HG03460 (cell line): Measurements from ENCODE around the gene CYP2C18.
"Not testable (repeated sequence)": the region's sequence is repeated elsewhere in the genome, so short reads cannot be mapped to it uniquely, and the experiment has no call there.

Experiments used
- ATAC-seq: cut with Tn5 transposase; IDR thresholded peaks from one replicate; pipeline ENCODE4 v1.9.1; 2021; ENCODE audit not compliant: unreplicated experiment

CYP2C18 gene

GRCh38 chr10:94738588-94738987 is 55.1 kb downstream of the CYP2C18 start:
- no peak for ATAC-seq

- no peak for ATAC-seq
Measured at GRCh38 chr10:94747137-94747536, 63.6 kb downstream of the CYP2C18 start.

- no peak for ATAC-seq
Measured at GRCh38 chr10:94747838-94748237, 64.3 kb downstream of the CYP2C18 start.

GRCh38 chr10:94757916-94758315 is 74.4 kb downstream of the CYP2C18 start:
- no peak for ATAC-seq

GRCh38 chr10:94760586-94761178 is 77.2 kb downstream of the CYP2C18 start:
- no peak for ATAC-seq

GRCh38 chr10:94762393-94762792 is 78.9 kb downstream of the CYP2C18 start, which contains the start of gene CYP2C19:
Gene CYP2C19, plus strand, starts transcription at chr10:94762681. Its CDS starts 25 bp downstream, at chr10:94762706.
- no peak for ATAC-seq

GRCh38 chr10:94775425-94775824 is 91.9 kb downstream of the CYP2C18 start:
- not testable (repeated sequence) for ATAC-seq

GRCh38 chr10:94777886-94778458 is 94.4 kb downstream of the CYP2C18 start:
- ATAC-seq = no peak

- no peak for ATAC-seq
Measured at GRCh38 chr10:94780844-94781243, 97.3 kb downstream of the CYP2C18 start.

- no peak for ATAC-seq
Measured at GRCh38 chr10:94784256-94784655, 100.7 kb downstream of the CYP2C18 start.

- no peak for ATAC-seq
Measured at GRCh38 chr10:94785211-94785610, 101.7 kb downstream of the CYP2C18 start.
